Stimulated activated effector memory CD8-positive, alpha-beta T cell treated with anti-CD3 and anti-CD28 coated beads, Interleukin-12 subunit alpha, Interleukin-12 subunit beta, amount 100 ng/mL, for 72 hours (primary cell): ENCODE data around the gene FNDC3A.

Experiments
- ATAC-seq: fragments of 150-1000 bp; cut with Tn5 transposase; 2 replicates; pipeline ENCODE4 v1.10.0; 2021
- DNase-seq, 2 donors: peaks; one replicate each; pipeline ENCODE4 v3.0.0; 2021 to 2022; ENCODE audit warnings: low spot score in 2 of 2
- H3K27ac Mint-ChIP-seq: one replicate; pipeline ENCODE4 v1.8.0; 2022; ENCODE audit warnings: mild to moderate bottlenecking, mixed read lengths
- H3K36me3 Mint-ChIP-seq: one replicate; pipeline ENCODE4 v1.8.0; 2022; ENCODE audit warnings: mild to moderate bottlenecking, mixed read lengths
- H3K4me1 Mint-ChIP-seq: one replicate; pipeline ENCODE4 v1.8.0; 2022; ENCODE audit warnings: mixed read lengths
- H3K4me3 Mint-ChIP-seq: one replicate; pipeline ENCODE4 v1.8.0; 2022; ENCODE audit warnings: mild to moderate bottlenecking, mixed read lengths
- H3K9me3 Mint-ChIP-seq: one replicate; pipeline ENCODE4 v1.8.0; 2022; ENCODE audit warnings: mixed read lengths

The FNDC3A gene

GRCh38 chr13:49246850-49247642 is 271.3 kb downstream of the FNDC3A start:
- H3K27ac Mint-ChIP-seq: peak overlapping the region; percentile 98

GRCh38 chr13:49247643-49248621 is 272.2 kb downstream of the FNDC3A start, which contains the start of gene CDADC1:
TSS of gene CDADC1 (plus strand) at chr13:49247925. CDS start at chr13:49248038, 113 bp downstream.
- H3K36me3 Mint-ChIP-seq: peaks cover 18% of the 10 kb centered on the region
- DNase-seq (peak; percentile 96 to 97), ATAC-seq (peak; percentile 97)
- H3K4me3 Mint-ChIP-seq: peak within 1 kb of the TSS; percentile 97
- peaks cover 27% of the 10 kb centered on the region for H3K4me1 Mint-ChIP-seq
- peak within 1 kb of the TSS; percentile 98 for H3K27ac Mint-ChIP-seq
- no peaks in the 10 kb centered on the region for H3K9me3 Mint-ChIP-seq

More at GRCh38 chr13:49246850-49247642, 271.3 kb downstream of the FNDC3A start:
- ATAC-seq (peak; percentile 56), DNase-seq (no peak)
- Mint-ChIP-seq H3K4me1 (peaks cover 27% of the 10 kb centered on the region), H3K9me3 (no peaks in the 10 kb centered on the region), H3K36me3 (peaks cover 18% of the 10 kb centered on the region), H3K4me3 (peak overlapping the region; percentile 97)

- ATAC-seq: no peak
- Mint-ChIP-seq H3K4me1 (peaks cover 32% of the 10 kb centered on the region), H3K27ac (peak overlapping the region; percentile 98), H3K36me3 (peaks cover 18% of the 10 kb centered on the region), H3K4me3 (peak overlapping the region; percentile 97), H3K9me3 (no peaks in the 10 kb centered on the region)
- DNase-seq: peak in 1 of 2 donors; percentile 59
These were observed 272.9 kb downstream of the FNDC3A start for GRCh38 chr13:49248622-49249002.

- peaks cover 49% of the 10 kb centered on the region for H3K4me1 Mint-ChIP-seq
- H3K27ac Mint-ChIP-seq: no peak overlapping the region
- DNase-seq (no peak), ATAC-seq (no peak)
- H3K36me3 Mint-ChIP-seq: peaks cover 31% of the 10 kb centered on the region
- H3K4me3 Mint-ChIP-seq: no peak overlapping the region
- no peaks in the 10 kb centered on the region for H3K9me3 Mint-ChIP-seq
These were observed 275.6 kb downstream of the FNDC3A start for GRCh38 chr13:49251326-49251725.

GRCh38 chr13:49253310-49253709 is 277.6 kb downstream of the FNDC3A start:
- ATAC-seq (peak; percentile 61), DNase-seq (no peak)
- Mint-ChIP-seq H3K4me1 (peaks cover 41% of the 10 kb centered on the region), H3K27ac (peak overlapping the region; percentile 43), H3K4me3 (no peak overlapping the region), H3K36me3 (peaks cover 30% of the 10 kb centered on the region), H3K9me3 (no peaks in the 10 kb centered on the region)

GRCh38 chr13:49254007-49254406 is 278.3 kb downstream of the FNDC3A start:
- H3K36me3 Mint-ChIP-seq: peaks cover 31% of the 10 kb centered on the region
- peak overlapping the region; percentile 43 for H3K27ac Mint-ChIP-seq
- DNase-seq (no peak), ATAC-seq (no peak)
- H3K4me1 Mint-ChIP-seq: peaks cover 34% of the 10 kb centered on the region
- H3K9me3 Mint-ChIP-seq: no peaks in the 10 kb centered on the region
- H3K4me3 Mint-ChIP-seq: no peak overlapping the region

GRCh38 chr13:49256841-49257240 is 281.1 kb downstream of the FNDC3A start:
- ATAC-seq (no peak), DNase-seq (no peak)
- H3K36me3 Mint-ChIP-seq: peaks cover 33% of the 10 kb centered on the region
- H3K4me1 Mint-ChIP-seq: peaks cover 22% of the 10 kb centered on the region
- H3K9me3 Mint-ChIP-seq: no peaks in the 10 kb centered on the region
- no peak overlapping the region for H3K27ac Mint-ChIP-seq
- H3K4me3 Mint-ChIP-seq: no peak overlapping the region

- H3K36me3 Mint-ChIP-seq: peaks cover 40% of the 10 kb centered on the region
- no peak for DNase-seq
- H3K4me1 Mint-ChIP-seq: peaks cover 25% of the 10 kb centered on the region
These were observed 282.5 kb downstream of the FNDC3A start for GRCh38 chr13:49258089-49258796.

More at GRCh38 chr13:49258089-49258796, 282.5 kb downstream of the FNDC3A start:
- Mint-ChIP-seq H3K9me3 (no peaks in the 10 kb centered on the region), H3K27ac (peak overlapping the region; percentile 54), H3K4me3 (peak overlapping the region; percentile 60)
- ATAC-seq: no peak
